Jurkat, Clone E6-1 (cell line): ENCODE results near the gene OIP5.
"Not testable (repeated sequence)": the region's sequence is repeated elsewhere in the genome, so short reads cannot be mapped to it uniquely, and the experiment has no call there.

Experiments
- DNase-seq: peaks from one replicate; pipeline ENCODE4 v3.0.0-alpha.2; 2011; ENCODE audit warnings: low read depth, low spot score
- H3K4me3 ChIP-seq: 2 replicates; pipeline ENCODE4 v1.5.1; 2011; ENCODE audit warnings: mild to moderate bottlenecking, low read length, control low read depth, moderate library complexity

OIP5 gene

GRCh38 chr15:41278319-41278718 is 54.1 kb downstream of the OIP5 start:
- no peak for DNase-seq
- H3K4me3 ChIP-seq, result no peak overlapping the region

DNA sequence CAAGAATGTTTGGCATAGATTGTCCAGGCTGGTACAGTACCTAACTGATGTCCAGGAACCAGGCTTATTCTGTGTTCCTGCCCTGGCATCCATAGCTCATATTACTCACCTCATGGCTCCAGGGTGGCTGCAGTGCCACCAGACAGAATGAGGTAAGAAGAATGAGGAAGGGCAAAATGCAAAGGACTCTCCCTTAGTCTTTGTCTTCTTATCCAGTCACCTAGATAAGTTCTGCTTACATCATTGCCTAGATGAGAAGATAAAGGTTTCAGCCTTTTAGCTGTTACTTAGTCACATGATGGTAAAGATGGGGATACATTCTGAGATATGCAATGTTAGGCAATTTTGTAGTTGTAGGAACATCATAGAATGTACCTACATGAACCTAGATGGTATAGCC is 55.6 kb downstream of the OIP5 start:
- no peak overlapping the region for H3K4me3 ChIP-seq
- no peak for DNase-seq

DNA sequence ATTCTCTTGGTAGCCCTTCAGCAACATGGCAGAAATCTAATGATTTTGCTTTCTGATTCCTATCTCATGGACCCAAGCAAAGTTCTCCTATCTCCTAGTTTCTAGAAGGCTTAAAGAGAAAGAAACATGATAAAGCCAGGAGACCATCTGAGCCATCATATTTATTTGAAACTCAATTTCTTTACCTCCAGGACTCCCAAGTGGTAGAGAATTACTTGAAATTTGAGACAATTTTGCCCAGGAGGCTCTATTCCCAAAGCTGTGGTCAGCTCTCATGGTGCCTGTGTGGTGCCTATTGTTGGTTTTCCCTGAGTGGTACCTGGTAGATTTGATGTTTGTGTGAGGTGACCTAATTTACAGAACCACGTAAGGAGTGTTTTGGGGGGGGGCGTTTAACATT is 62.5 kb downstream of the OIP5 start:
- no peak for DNase-seq
- H3K4me3 ChIP-seq, result no peak overlapping the region

DNA sequence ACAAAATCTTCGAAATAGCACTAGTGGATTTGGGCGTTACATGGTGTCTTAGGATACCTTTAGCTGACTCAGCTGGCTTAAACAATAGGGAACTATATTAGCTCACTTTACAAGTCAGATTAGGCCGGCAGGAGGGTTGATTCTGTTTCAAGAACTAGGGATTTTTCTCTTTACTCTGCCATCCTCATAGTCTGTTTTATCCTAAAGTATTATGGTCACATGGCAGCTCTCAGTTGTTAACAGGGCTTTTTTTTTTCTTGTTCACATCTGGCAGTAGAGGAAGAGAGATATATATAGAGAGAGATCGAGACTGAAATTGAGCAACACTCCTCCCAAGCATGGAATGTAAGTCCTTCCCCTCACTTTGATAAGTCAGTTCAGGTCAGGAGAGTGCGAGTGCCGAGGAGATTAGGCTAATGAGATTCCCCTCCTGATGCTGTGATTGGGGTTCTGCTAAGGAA is 68.5 kb downstream of the OIP5 start:
- H3K4me3 ChIP-seq, result no peak overlapping the region
- DNase-seq, result no peak

GRCh38 chr15:41262571-41262970 is 69.8 kb downstream of the OIP5 start:
- DNase-seq, result no peak
- H3K4me3 ChIP-seq, result no peak overlapping the region

GRCh38 chr15:41260924-41261323 is 71.5 kb downstream of the OIP5 start:
- not testable (repeated sequence) for H3K4me3 ChIP-seq, DNase-seq

- DNase-seq, result no peak
- no peak overlapping the region for H3K4me3 ChIP-seq
These were observed 72.7 kb downstream of the OIP5 start for GRCh38 chr15:41259546-41260189.
